ENCODE results near the gene PCNX1.

Gene PCNX1

GRCh38 chr14:71103662-71104484 is 196.6 kb downstream of the PCNX1 start:
- H3K79me2 ChIP-seq (ENCODE audit: insufficient read depth, low read length): no peaks in the 10 kb centered on the region
- no peaks in the 10 kb centered on the region for H3K9me3 ChIP-seq (ENCODE audit: insufficient read depth, low read length)
- no peaks in the 10 kb centered on the region for H4K20me1 ChIP-seq (ENCODE audit: low read depth, low read length)
- TF ChIP-seq CTCF (IDR thresholded peaks at IDR 0.05; ENCODE audit: insufficient read depth, low read length, poor library complexity, severe bottlenecking): peak; percentile 75
- no peak for TF ChIP-seq EZH2phosphoT487 (conservative IDR thresholded peaks at IDR 0.05; ENCODE audit: low read length)
- H3K4me3 ChIP-seq (ENCODE audit: insufficient read depth, low read length, poor library complexity, severe bottlenecking): no peak overlapping the region
- no peaks in the 10 kb centered on the region for H3K9me2 ChIP-seq (replicated peaks; ENCODE audit: insufficient read depth, low read length)
- 0 out of 2 replicates have a peak overlapping the region, but pooled peaks have one; percentile 2 for H3K27ac ChIP-seq (ENCODE audit: low read depth, low read length)
- H3K27me3 ChIP-seq (ENCODE audit: low read length): no peaks in the 10 kb centered on the region
- H3F3A ChIP-seq (ENCODE audit: insufficient read depth): peaks cover 10% of the 10 kb centered on the region
- no peak overlapping the region for H3K9ac ChIP-seq (ENCODE audit: low read length)
- H2AFZ ChIP-seq (ENCODE audit: low read depth, low read length, severe bottlenecking): no peak overlapping the region
- no peak overlapping the region for H3K4me2 ChIP-seq (ENCODE audit: low read depth, low read length, poor library complexity, severe bottlenecking)
- peaks cover 16% of the 10 kb centered on the region for H3K36me3 ChIP-seq (ENCODE audit: low read length)

DNA sequence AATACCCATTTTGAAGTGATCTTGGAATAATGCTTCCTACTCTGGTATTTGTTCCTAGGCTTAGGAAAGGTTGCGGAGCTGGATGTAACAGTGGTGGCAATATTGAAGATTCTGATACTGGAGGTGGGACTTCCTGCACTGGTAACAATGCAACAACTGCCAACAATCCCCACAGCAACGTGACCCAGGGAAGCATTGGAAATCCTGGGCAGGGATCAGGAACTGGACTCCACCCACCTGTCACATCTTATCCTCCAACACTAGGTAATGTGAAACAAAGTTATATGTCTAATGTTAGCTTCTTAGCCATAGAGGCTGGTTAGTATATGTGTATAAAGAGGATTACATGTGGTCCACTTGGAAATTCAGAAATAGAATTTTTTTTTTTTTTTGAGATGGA is 197.9 kb downstream of the PCNX1 start:
- Histone ChIP-seq H3K9me2 (replicated peaks; ENCODE audit: insufficient read depth, low read length) (no peaks in the 10 kb centered on the region), H3K27ac (ENCODE audit: low read depth, low read length) (no peak overlapping the region), H3K4me3 (ENCODE audit: insufficient read depth, low read length, poor library complexity, severe bottlenecking) (no peak overlapping the region), H3K9me3 (ENCODE audit: insufficient read depth, low read length) (no peaks in the 10 kb centered on the region), H3K9ac (ENCODE audit: low read length) (no peak overlapping the region), H3K4me2 (ENCODE audit: low read depth, low read length, poor library complexity, severe bottlenecking) (no peak overlapping the region), H3K36me3 (ENCODE audit: low read length) (peaks cover 16% of the 10 kb centered on the region), H3F3A (ENCODE audit: insufficient read depth) (peaks cover 10% of the 10 kb centered on the region), H3K27me3 (ENCODE audit: low read length) (no peaks in the 10 kb centered on the region), H4K20me1 (ENCODE audit: low read depth, low read length) (no peaks in the 10 kb centered on the region), H3K79me2 (ENCODE audit: insufficient read depth, low read length) (no peaks in the 10 kb centered on the region), H2AFZ (ENCODE audit: low read depth, low read length, severe bottlenecking) (no peak overlapping the region)
- TF ChIP-seq EZH2phosphoT487 (conservative IDR thresholded peaks at IDR 0.05; ENCODE audit: low read length) (no peak), CTCF (IDR thresholded peaks at IDR 0.05; ENCODE audit: insufficient read depth, low read length, poor library complexity, severe bottlenecking) (no peak)

DNA sequence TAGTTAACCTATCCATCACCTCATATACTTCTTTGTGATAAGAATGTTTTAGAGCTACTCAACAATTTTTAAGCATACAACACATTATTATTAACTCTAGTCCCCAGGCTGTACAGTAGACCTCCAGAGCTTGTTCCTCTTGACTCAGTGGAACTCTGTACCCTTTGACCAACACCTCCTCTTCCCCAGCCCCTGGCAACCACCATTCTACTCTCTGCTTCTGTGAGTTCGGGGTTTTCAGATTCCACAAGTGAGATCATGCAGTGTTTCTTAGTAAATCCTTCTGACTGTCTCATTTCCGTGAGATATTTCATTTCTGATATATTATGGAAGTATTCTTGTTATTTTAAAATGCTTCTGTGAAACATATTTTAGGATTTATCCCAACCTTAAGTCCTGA is 200.7 kb downstream of the PCNX1 start:
- peaks cover 10% of the 10 kb centered on the region for H3F3A ChIP-seq (ENCODE audit: insufficient read depth)
- no peak overlapping the region for H2AFZ ChIP-seq (ENCODE audit: low read depth, low read length, severe bottlenecking)
- peaks cover 22% of the 10 kb centered on the region for H3K36me3 ChIP-seq (ENCODE audit: low read length)
- no peaks in the 10 kb centered on the region for H4K20me1 ChIP-seq (ENCODE audit: low read depth, low read length)
- no peak overlapping the region for H3K27ac ChIP-seq (ENCODE audit: low read depth, low read length)
- H3K4me3 ChIP-seq (ENCODE audit: insufficient read depth, low read length, poor library complexity, severe bottlenecking): no peak overlapping the region
- no peak overlapping the region for H3K4me2 ChIP-seq (ENCODE audit: low read depth, low read length, poor library complexity, severe bottlenecking)
- TF ChIP-seq EZH2phosphoT487 (conservative IDR thresholded peaks at IDR 0.05; ENCODE audit: low read length): no peak
- TF ChIP-seq CTCF (IDR thresholded peaks at IDR 0.05; ENCODE audit: insufficient read depth, low read length, poor library complexity, severe bottlenecking): no peak
- H3K9me3 ChIP-seq (ENCODE audit: insufficient read depth, low read length): no peaks in the 10 kb centered on the region
- no peaks in the 10 kb centered on the region for H3K79me2 ChIP-seq (ENCODE audit: insufficient read depth, low read length)
- H3K27me3 ChIP-seq (ENCODE audit: low read length): no peaks in the 10 kb centered on the region
- H3K9me2 ChIP-seq (replicated peaks; ENCODE audit: insufficient read depth, low read length): no peaks in the 10 kb centered on the region
- H3K9ac ChIP-seq (ENCODE audit: low read length): no peak overlapping the region

Measured in SU-DHL-6 (cell line).